HepG2 (cell line): ENCODE data around the gene CPEB2. TPM values are rescaled to one million over a fixed set of nuclear protein-coding genes. Genes with fewer than 3 reads are reported as not detected.

Source experiments
- ATAC-seq: fragments of 200-7000 bp; cut with Tn5 transposase; 3 replicates; pipeline ENCODE4 v1.9.1; 2020; ENCODE audit warnings: mild to moderate bottlenecking, moderate library complexity
- BruUV-seq: library from RNA; stranded (reverse); fragments of 400-500 nt; replicated peaks from 2 replicates; lab custom pipeline; 2021; lab: Mats Ljungman, UMichigan
- CTCF ChIA-PET: fragments of 300-600 bp; formaldehyde crosslinking; extraction: SDS; loops from one replicate; lab custom pipeline; 2021; ENCODE audit warnings: low total read pairs, inconsistent platforms, low intra/inter-chr PET ratio; lab: Yijun Ruan, JAX
- POLR2A ChIA-PET: fragments of 350-600 bp; sonication (Branson Sonifier 250); formaldehyde crosslinking; loops from one replicate; lab custom pipeline; 2020; ENCODE audit warnings: antibody characterized with exemption, inconsistent platforms; lab: Yijun Ruan, JAX
- DNase-seq: peaks from one replicate; pipeline ENCODE4 v3.0.0-alpha.2; 2015; ENCODE audit warnings: low spot score
- FAIRE-seq: peaks from 3 replicates; lab custom pipeline; 2011; peaks lifted over from hg19 to GRCh38; lab: Jason Lieb, UNC
- H2AFZ ChIP-seq: one replicate; pipeline ENCODE4 v1.6.1; 2011; ENCODE audit warnings: low read length, inconsistent platforms
- H3K27ac ChIP-seq: fragments of 300-600 bp; 3 replicates; pipeline ENCODE4 v1.8.0; 2011; ENCODE audit warnings: mixed run types, mild to moderate bottlenecking, mixed read lengths, low read length, inconsistent platforms; ENCODE audit not compliant: insufficient read depth; ENCODE audit errors: extremely low read length
- H3K27me3 ChIP-seq, 2 experiments: fragments of 200-600 bp in 1 of 2; 2 replicates in 1 of 2; 3 replicates in 1 of 2; pipeline versions ENCODE4 v1.6.0 to v1.8.0; 2011; ENCODE audit warnings: low read length in 2 of 2, mild to moderate bottlenecking in 2 of 2, moderate library complexity in 2 of 2, inconsistent platforms in 1 of 2; ENCODE audit not compliant: insufficient read depth in 2 of 2, control insufficient read depth in 1 of 2
- H3K36me3 ChIP-seq, 2 experiments: fragments of 200-600 bp in 1 of 2; replicated peaks in 1 of 2; 2 replicates in 1 of 2; 3 replicates in 1 of 2; pipeline versions ENCODE4 v1.5.1 to v1.8.0; 2011; ENCODE audit warnings: low read length in 2 of 2, inconsistent platforms in 1 of 2; ENCODE audit not compliant: insufficient read depth in 2 of 2, control insufficient read depth in 1 of 2
- H3K4me1 ChIP-seq: 2 replicates; pipeline ENCODE4 v1.5.1; 2012; ENCODE audit warnings: low read length, inconsistent platforms; ENCODE audit not compliant: insufficient read depth
- H3K4me2 ChIP-seq: 2 replicates; pipeline ENCODE4 v1.6.0; 2011; ENCODE audit warnings: low read depth, low read length, inconsistent platforms
- H3K4me3 ChIP-seq, 3 experiments: fragments of 200-600 bp in 1 of 3; sonication (generic), shearing (Covaris generic) in 1 of 3; replicated peaks in 1 of 3; 2 replicates each; pipeline ENCODE4 v1.5.1; 2011 to 2016; ENCODE audit warnings: low read length in 3 of 3, inconsistent platforms in 2 of 3, low read depth in 2 of 3, mild to moderate bottlenecking in 2 of 3, control low read depth in 1 of 3, mixed read lengths in 1 of 3; ENCODE audit not compliant: insufficient read depth in 1 of 3
- H3K79me2 ChIP-seq: one replicate; pipeline ENCODE4 v1.6.1; 2011; ENCODE audit warnings: low read length, inconsistent platforms; ENCODE audit not compliant: insufficient read depth
- H3K9ac ChIP-seq: 2 replicates; pipeline ENCODE4 v1.6.0; 2011; ENCODE audit warnings: mild to moderate bottlenecking, low read depth, low read length, inconsistent platforms; ENCODE audit not compliant: insufficient read depth
- H3K9me3 ChIP-seq: 2 replicates; pipeline ENCODE4 v1.5.1; 2012; ENCODE audit warnings: mild to moderate bottlenecking, low read length
- H4K20me1 ChIP-seq: 2 replicates; pipeline ENCODE4 v1.6.0; 2011; ENCODE audit warnings: inconsistent platforms, mild to moderate bottlenecking, low read length, moderate library complexity; ENCODE audit not compliant: insufficient read depth
- ATAD3A ChIP-seq: sonication (generic); formaldehyde crosslinking; IDR thresholded peaks from 2 replicates; pipeline ENCODE4 v1.4.0; 2020; ENCODE audit warnings: missing genetic modification reagents
- HMG20A ChIP-seq: IDR thresholded peaks from 2 replicates; pipeline ENCODE4 v1.6.1; 2016; ENCODE audit warnings: borderline replicate concordance
- HNRNPH1 ChIP-seq: fragments of 200-400 bp; formaldehyde crosslinking; optimal IDR thresholded peaks from 2 replicates; pipeline ENCODE3; 2017; ENCODE audit warnings: mild to moderate bottlenecking, low read depth, low read length
- LCORL ChIP-seq, 2 experiments: fragments of 450-650 bp in 1 of 2; sonication (generic) in 1 of 2; formaldehyde crosslinking in 1 of 2; IDR thresholded peaks; 2 replicates each; pipeline versions ENCODE4 v1.5.0 to v1.6.1; 2017 to 2020; ENCODE audit warnings: antibody characterized with exemption in 1 of 2, missing genetic modification reagents in 1 of 2
- MXD1 ChIP-seq: sonication (generic); formaldehyde crosslinking; IDR thresholded peaks from 2 replicates; pipeline ENCODE4 v1.4.0; 2020; ENCODE audit warnings: mild to moderate bottlenecking, missing genetic modification reagents
- ZHX1 ChIP-seq: sonication (generic); formaldehyde crosslinking; IDR thresholded peaks from 2 replicates; pipeline ENCODE4 v1.8.1; 2022; ENCODE audit warnings: low read depth, mild to moderate bottlenecking, missing genetic modification reagents
- in situ Hi-C: cut with HindIII; loops from 2 replicates; pipeline ENCODE4 v1.10.0; 2017; ENCODE audit warnings: low pct_unique_long_range_greater_than_20kb; ENCODE audit not compliant: extremely low pct_ligation_motif_present
- intact Hi-C: fragments of 100-400 bp; cut with micrococcal nuclease; formaldehyde crosslinking; loops from one replicate; pipeline ENCODE4 v1.10.0; 2022; ENCODE audit not compliant: unreplicated experiment
- polyA plus RNA-seq, 8 experiments: library from polyadenylated mRNA; depleted of rRNA in 3 of 8; stranded (reverse) in 7 of 8; unstranded in 1 of 8; fragments of >200 nt; fragmentation: Illumina TruSeq in 4 of 8; extraction: Trizol in 4 of 8; gene quantifications; 2 replicates each; pipeline versions ENCODE4 v1.2.1 to v1.2.3, GENCODE V29; 2011 to 2016; ENCODE audit warnings: low read depth in 4 of 8, missing spikeins in 1 of 8, mixed read lengths in 1 of 8; ENCODE audit not compliant: insufficient read depth in 1 of 8
- total RNA-seq, 5 experiments: library from RNA; depleted of rRNA; stranded (reverse); fragments of >200 nt; fragmentation: Illumina TruSeq; extraction: Trizol; gene quantifications; 2 replicates each; pipeline ENCODE4 v1.2.3, GENCODE V29; 2016; ENCODE audit warnings: low read depth in 1 of 5

CPEB2 gene
- total and polyA plus RNA-seq, 2 of the 13 experiments (the other 11 are each of a cell fraction or from before 2014, with no cell fraction given) = 2.0 to 2.5 TPM

GRCh38 chr4:14961292-14961691 is 41.0 kb upstream of the CPEB2 start:
- in situ Hi-C loops = no loop called here

More at GRCh38 chr4:14961292-14961691, 41.0 kb upstream of the CPEB2 start:
- Histone ChIP-seq H3K4me1 (no peaks in the 10 kb centered on the region), H3K9me3 (no peaks in the 10 kb centered on the region), H3K27ac (no peak overlapping the region), H3K36me3 (no peaks in the 10 kb centered on the region), H3K4me2 (no peak overlapping the region), H3K4me3 (no peak overlapping the region), H3K27me3 (no peaks in the 10 kb centered on the region), H3K9ac (no peak overlapping the region), H2AFZ (no peak overlapping the region), H3K79me2 (no peaks in the 10 kb centered on the region), H4K20me1 (no peaks in the 10 kb centered on the region)
- FAIRE-seq (no peak), DNase-seq (no peak), ATAC-seq (no peak)
- ChIA-PET CTCF (no interaction called here), POLR2A (no interaction called here)
- no peak for TF ChIP-seq HMG20A (CRISPR knock-in tag)
- no peak for TF ChIP-seq HNRNPH1
- no peak for TF ChIP-seq LCORL (IDR thresholded peaks at IDR 0.05)
- TF ChIP-seq LCORL (CRISPR knock-in tag; IDR thresholded peaks at IDR 0.05) = no peak
- no peak for TF ChIP-seq MXD1 (CRISPR knock-in tag)
- TF ChIP-seq ZHX1 (CRISPR knock-in tag) = no peak
- no peak for TF ChIP-seq ATAD3A (CRISPR knock-in tag)
- intact Hi-C loops = no loop called here
- BruUV-seq = no TSS peak
